Endothelial cell of umbilical vein (primary cell): Measurements from ENCODE around the gene AKR7A2. TPM values are rescaled to one million over a fixed set of nuclear protein-coding genes. Genes with fewer than 3 reads are reported as not detected.

Experiments used
- BruUV-seq: library from RNA; stranded (reverse); fragments of 400-500 nt; replicated peaks from 2 replicates; lab custom pipeline; 2021; lab: Mats Ljungman, UMichigan
- CTCF ChIA-PET: fragments of 300-600, 350-600 bp; sonication (Branson Sonifier 250); formaldehyde crosslinking; loops from one replicate; lab custom pipeline; 2021; ENCODE audit warnings: antibody characterized with exemption, inconsistent platforms; lab: Charles Lee
- POLR2A ChIA-PET: fragments of 300-600, 350-600 bp; sonication (Branson Sonifier 250); formaldehyde crosslinking; loops from one replicate; lab custom pipeline; 2021; ENCODE audit warnings: antibody characterized with exemption, inconsistent platforms; lab: Charles Lee
- DNase-seq: peaks from one replicate; pipeline ENCODE4 v3.0.0-alpha.2; 2011; ENCODE audit warnings: low read depth, low spot score
- FAIRE-seq: peaks from 2 replicates; lab custom pipeline; 2011; peaks lifted over from hg19 to GRCh38; lab: Jason Lieb, UNC
- H2AFZ ChIP-seq: 2 replicates; pipeline ENCODE4 v1.6.0; 2012; ENCODE audit warnings: low read depth, low read length, control low read depth, inconsistent platforms
- H3K27ac ChIP-seq: 2 replicates; pipeline ENCODE4 v1.5.1; 2011; ENCODE audit warnings: low read depth, mild to moderate bottlenecking, control low read depth, low read length, moderate library complexity; ENCODE audit not compliant: insufficient read depth
- H3K27me3 ChIP-seq, 2 experiments: 2 replicates each; pipeline versions ENCODE4 v1.6.0 to v1.6.1; 2011; ENCODE audit warnings: low read length in 2 of 2, mixed read lengths in 1 of 2; ENCODE audit not compliant: control insufficient read depth in 2 of 2, insufficient read depth in 2 of 2
- H3K36me3 ChIP-seq, 2 experiments: 2 replicates in 1 of 2; 3 replicates in 1 of 2; pipeline ENCODE4 v1.5.1; 2011; ENCODE audit warnings: low read length in 2 of 2, mild to moderate bottlenecking in 1 of 2, moderate library complexity in 1 of 2; ENCODE audit not compliant: control insufficient read depth in 2 of 2, insufficient read depth in 2 of 2; ENCODE audit errors: extremely low read depth in 1 of 2
- H3K4me1 ChIP-seq: 3 replicates; pipeline ENCODE4 v1.5.1; 2011; ENCODE audit warnings: mild to moderate bottlenecking, low read length; ENCODE audit not compliant: control insufficient read depth, insufficient read depth; ENCODE audit errors: extremely low read depth
- H3K4me2 ChIP-seq: 2 replicates; pipeline ENCODE4 v1.6.1; 2011; ENCODE audit warnings: low read length, control low read depth, mixed read lengths; ENCODE audit not compliant: insufficient read depth
- H3K4me3 ChIP-seq, 3 experiments: fragments of 200-600 bp in 1 of 3; sonication (generic), shearing (Covaris generic) in 1 of 3; replicated peaks in 1 of 3; 2 replicates each; pipeline ENCODE4 v1.5.1; 2011 to 2016; ENCODE audit warnings: control low read depth in 3 of 3, low read length in 3 of 3, mild to moderate bottlenecking in 2 of 3, inconsistent platforms in 1 of 3, low read depth in 1 of 3, moderate library complexity in 1 of 3; ENCODE audit not compliant: insufficient read depth in 1 of 3
- H3K79me2 ChIP-seq: 2 replicates; pipeline ENCODE4 v1.6.0; 2012; ENCODE audit warnings: low read length, inconsistent platforms; ENCODE audit not compliant: control insufficient read depth, insufficient read depth
- H3K9ac ChIP-seq: replicated peaks from 2 replicates; pipeline ENCODE3; 2011; ENCODE audit warnings: low read length, control low read depth; ENCODE audit not compliant: insufficient read depth; ENCODE audit errors: extremely low read depth
- H3K9me1 ChIP-seq: replicated peaks from 3 replicates; pipeline ENCODE4 v1.6.0; 2011; ENCODE audit warnings: mild to moderate bottlenecking, low read length; ENCODE audit not compliant: control insufficient read depth, insufficient read depth; ENCODE audit errors: extremely low read depth
- H3K9me3 ChIP-seq: replicated peaks from 2 replicates; pipeline ENCODE4 v1.5.1; 2012; ENCODE audit warnings: low read length, inconsistent platforms; ENCODE audit not compliant: control insufficient read depth, insufficient read depth
- H4K20me1 ChIP-seq: replicated peaks from 2 replicates; pipeline ENCODE3; 2011; ENCODE audit warnings: mild to moderate bottlenecking, low read length; ENCODE audit not compliant: control insufficient read depth, insufficient read depth; ENCODE audit errors: extremely low read depth
- EZH2 ChIP-seq: IDR thresholded peaks from 2 replicates; pipeline ENCODE4 v1.6.1; 2012; ENCODE audit warnings: borderline replicate concordance, low read depth, mild to moderate bottlenecking, moderate library complexity, low read length, inconsistent platforms; ENCODE audit not compliant: severe bottlenecking
- FOS ChIP-seq: IDR thresholded peaks from 2 replicates; pipeline ENCODE4 v1.6.1; 2011; ENCODE audit warnings: mild to moderate bottlenecking, low read length, moderate library complexity, borderline replicate concordance; ENCODE audit not compliant: insufficient read depth
- GATA2 ChIP-seq: IDR thresholded peaks from 2 replicates; pipeline ENCODE4 v1.7.0; 2011; ENCODE audit warnings: low read depth, mild to moderate bottlenecking, moderate library complexity, mixed read lengths, low read length; ENCODE audit not compliant: insufficient read length, insufficient read depth
- JUN ChIP-seq: IDR thresholded peaks from 2 replicates; pipeline ENCODE4 v1.6.1; 2011; ENCODE audit warnings: borderline replicate concordance, low read depth; ENCODE audit not compliant: insufficient read length, insufficient read depth
- MAX ChIP-seq: IDR thresholded peaks from 2 replicates; pipeline ENCODE4 v1.6.1; 2011; ENCODE audit not compliant: insufficient read depth, insufficient read length
- MYC ChIP-seq: IDR thresholded peaks from one replicate; pipeline ENCODE4 v1.6.1; 2011; ENCODE audit warnings: mild to moderate bottlenecking, low read depth, low read length
- POLR2A ChIP-seq: IDR thresholded peaks from 2 replicates; pipeline ENCODE4 v1.6.1; 2012; ENCODE audit warnings: low read depth, mild to moderate bottlenecking, control low read depth, low read length
- POLR2AphosphoS5 ChIP-seq: IDR thresholded peaks from 2 replicates; pipeline ENCODE4 v1.6.1; 2012; ENCODE audit warnings: low read depth, mild to moderate bottlenecking, control low read depth, low read length, moderate library complexity; ENCODE audit not compliant: insufficient read depth
- dilution Hi-C: fragments of 300-500 bp; cut with MboI; formaldehyde crosslinking; loops from one replicate; pipeline ENCODE4 v1.15.0; 2019; ENCODE audit warnings: low sequenced_read_pairs; ENCODE audit not compliant: extremely low pct_ligation_motif_present
- intact Hi-C: fragments of 100-400 bp; cut with micrococcal nuclease; formaldehyde crosslinking; loops from one replicate; pipeline ENCODE4 v1.10.0; 2022
- polyA plus RNA-seq, 4 experiments: library from polyadenylated mRNA; depleted of rRNA in 3 of 4; stranded (reverse) in 3 of 4; unstranded in 1 of 4; fragments of >200 nt; gene quantifications; 2 replicates each; pipeline versions ENCODE4 v1.2.1 to v1.2.3, GENCODE V29; 2011 to 2012; ENCODE audit warnings: missing spikeins in 1 of 4
- total RNA-seq: library from RNA; stranded (reverse); gene quantifications from 2 replicates; pipeline ENCODE4 v1.2.3, GENCODE V29; 2021
- TF ChIP-seq, protein P1 (sequence below), 2 donors: IDR thresholded peaks; 1 replicate in 1 of 2; 2 replicates in 1 of 2; pipeline ENCODE4 v1.5.1; 2011; ENCODE audit warnings: low read length in 2 of 2, mild to moderate bottlenecking in 2 of 2, moderate library complexity in 2 of 2, control low read depth in 1 of 2, inconsistent platforms in 1 of 2, low read depth in 1 of 2; ENCODE audit not compliant: insufficient read depth in 1 of 2; ENCODE audit errors: extremely low read depth in 1 of 2

The AKR7A2 gene
- total and polyA plus RNA-seq, 2 donors (not counting 3 experiments of a cell fraction or from before 2014, with no cell fraction given) = 48.0 to 70.7 TPM

DNA sequence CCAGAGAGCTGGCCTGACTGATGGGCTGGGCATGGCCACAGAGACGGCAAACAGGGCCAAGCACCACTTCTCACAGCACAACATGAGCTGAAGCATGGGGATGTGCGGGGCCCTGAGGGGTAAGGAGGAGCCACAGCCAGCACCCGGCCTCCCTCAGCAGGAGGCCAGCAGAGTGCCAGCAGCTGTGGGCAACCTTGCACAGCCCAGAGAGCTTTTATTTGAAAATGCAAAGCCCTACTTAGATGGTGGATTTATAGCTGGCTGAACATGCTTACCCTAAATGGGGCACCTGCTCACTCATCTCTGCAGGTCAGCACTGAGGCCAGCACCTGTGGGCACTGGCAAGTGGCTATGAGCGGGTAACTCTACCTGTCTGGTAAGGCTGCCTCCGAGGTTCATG is 44.3 kb upstream of the AKR7A2 start:
- H4K20me1 ChIP-seq = no peaks in the 10 kb centered on the region
- CTCF ChIA-PET = interaction anchor here (1.3 kb wide), 1 partner anchor 306 kb away, joined by 4 read pairs; no protein-coding TSS in a partner anchor

More for the DNA sequence above, 44.3 kb upstream of the AKR7A2 start:
- peaks cover 4% of the 10 kb centered on the region for H3K79me2 ChIP-seq
- dilution Hi-C loops (no loop called here), intact Hi-C loops (no loop called here)
- peaks cover 4 to 42% of the 10 kb centered on the region in 2 experiments for H3K36me3 ChIP-seq
- no peak overlapping the region for H3K27ac ChIP-seq
- no peaks in the 10 kb centered on the region for H3K9me3 ChIP-seq
- DNase-seq (no peak), FAIRE-seq (no peak)
- BruUV-seq = no TSS peak
- no peaks in the 10 kb centered on the region for H3K9me1 ChIP-seq
- POLR2A ChIA-PET = no interaction called here
- no peaks in the 10 kb centered on the region for H3K27me3 ChIP-seq
- no peak for TF ChIP-seq JUN
- no peak for TF ChIP-seq POLR2A
- TF ChIP-seq MYC = no peak
- no peak for TF ChIP-seq POLR2AphosphoS5
- TF ChIP-seq FOS = no peak
- TF ChIP-seq, protein P1, sequence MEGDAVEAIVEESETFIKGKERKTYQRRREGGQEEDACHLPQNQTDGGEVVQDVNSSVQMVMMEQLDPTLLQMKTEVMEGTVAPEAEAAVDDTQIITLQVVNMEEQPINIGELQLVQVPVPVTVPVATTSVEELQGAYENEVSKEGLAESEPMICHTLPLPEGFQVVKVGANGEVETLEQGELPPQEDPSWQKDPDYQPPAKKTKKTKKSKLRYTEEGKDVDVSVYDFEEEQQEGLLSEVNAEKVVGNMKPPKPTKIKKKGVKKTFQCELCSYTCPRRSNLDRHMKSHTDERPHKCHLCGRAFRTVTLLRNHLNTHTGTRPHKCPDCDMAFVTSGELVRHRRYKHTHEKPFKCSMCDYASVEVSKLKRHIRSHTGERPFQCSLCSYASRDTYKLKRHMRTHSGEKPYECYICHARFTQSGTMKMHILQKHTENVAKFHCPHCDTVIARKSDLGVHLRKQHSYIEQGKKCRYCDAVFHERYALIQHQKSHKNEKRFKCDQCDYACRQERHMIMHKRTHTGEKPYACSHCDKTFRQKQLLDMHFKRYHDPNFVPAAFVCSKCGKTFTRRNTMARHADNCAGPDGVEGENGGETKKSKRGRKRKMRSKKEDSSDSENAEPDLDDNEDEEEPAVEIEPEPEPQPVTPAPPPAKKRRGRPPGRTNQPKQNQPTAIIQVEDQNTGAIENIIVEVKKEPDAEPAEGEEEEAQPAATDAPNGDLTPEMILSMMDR (IDR thresholded peaks at IDR 0.05; ENCODE audit: extremely low read depth in 1 of 2, insufficient read depth in 1 of 2, low read depth in 1 of 2, low read length in 2 of 2) = no peak
- TF ChIP-seq GATA2 = no peak
- no peak for TF ChIP-seq EZH2
- TF ChIP-seq MAX = no peak
- H3K9ac ChIP-seq = no peak overlapping the region
- H3K4me1 ChIP-seq = no peaks in the 10 kb centered on the region
- H2AFZ ChIP-seq = no peak overlapping the region
- no peak overlapping the region for H3K4me3 ChIP-seq
- H3K4me2 ChIP-seq = no peak overlapping the region
